Bone marrow (tissue), 2 donors: ENCODE measurements around the gene CFHR1.
A peak's percentile ranks its signal among the peaks of the same experiment; 100 is the strongest.
"Not testable (repeated sequence)": the region's sequence is repeated elsewhere in the genome, so short reads cannot be mapped to it uniquely, and the experiment has no call there.

Source experiments
- DNase-seq, 2 donors: peaks; one replicate each; lab custom pipeline; 2025; lab: John Stamatoyannopoulos, UW

The CFHR1 gene

DNA sequence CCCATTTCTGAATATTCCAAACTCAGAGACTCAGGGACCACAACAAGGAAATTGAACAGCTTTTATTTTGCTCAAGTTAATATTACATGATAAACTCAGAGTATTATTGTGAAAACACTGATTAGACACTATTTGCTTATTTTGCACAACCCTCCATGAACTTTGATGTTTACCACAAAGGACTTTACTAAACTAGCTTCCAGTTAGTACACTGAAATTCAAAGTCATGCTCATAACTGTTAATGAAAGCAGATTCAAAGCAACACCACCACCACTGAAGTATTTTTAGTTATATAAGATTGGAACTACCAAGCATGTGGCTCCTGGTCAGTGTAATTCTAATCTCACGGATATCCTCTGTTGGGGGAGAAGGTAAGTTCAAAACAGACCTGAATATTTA lies at the start of gene CFHR1:
Gene CFHR1 (plus strand): TSS at position 201 of the 400 bp plus-strand sequence. CDS start 114 bp downstream, at position 315.
- not testable (repeated sequence) for DNase-seq

DNA sequence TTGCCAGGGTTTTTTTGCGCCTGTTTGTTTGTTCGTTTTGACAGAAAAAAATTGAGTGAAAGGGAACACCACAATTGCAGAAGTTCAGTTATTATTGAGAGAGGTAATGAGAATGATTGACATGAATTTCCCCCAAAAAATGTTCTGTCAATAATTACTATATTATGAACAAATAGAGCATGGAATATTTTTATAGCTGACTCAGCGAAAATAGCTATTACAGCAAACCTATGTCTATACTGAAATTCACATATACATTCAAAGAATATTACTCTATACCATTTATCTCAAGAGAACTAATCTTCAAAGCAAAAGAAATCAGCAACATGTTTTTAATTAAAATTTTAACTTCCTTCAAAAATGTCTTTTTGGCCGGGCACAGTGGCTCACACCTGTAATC lies 49.7 kb upstream of the CFHR1 start:
- DNase-seq = not testable (repeated sequence)

DNA sequence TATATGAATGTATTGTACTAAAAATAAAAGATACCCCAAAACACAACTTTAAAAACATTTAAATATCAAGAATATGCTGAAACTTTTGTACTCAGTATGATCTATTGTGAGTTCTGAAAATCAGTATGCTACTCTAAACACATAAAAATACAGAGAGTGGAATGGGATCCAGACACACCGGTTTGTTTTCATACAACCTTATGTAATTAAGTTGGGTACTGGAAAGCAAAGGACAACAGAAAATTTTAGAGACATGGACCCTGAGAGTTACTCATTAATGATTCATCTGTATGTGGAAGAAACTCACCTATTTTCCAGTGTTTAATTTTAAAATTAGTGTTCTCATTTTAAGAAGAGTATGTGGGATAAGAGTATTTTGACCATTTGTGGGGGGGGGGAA lies 45.8 kb upstream of the CFHR1 start:
- no peak for DNase-seq

DNA sequence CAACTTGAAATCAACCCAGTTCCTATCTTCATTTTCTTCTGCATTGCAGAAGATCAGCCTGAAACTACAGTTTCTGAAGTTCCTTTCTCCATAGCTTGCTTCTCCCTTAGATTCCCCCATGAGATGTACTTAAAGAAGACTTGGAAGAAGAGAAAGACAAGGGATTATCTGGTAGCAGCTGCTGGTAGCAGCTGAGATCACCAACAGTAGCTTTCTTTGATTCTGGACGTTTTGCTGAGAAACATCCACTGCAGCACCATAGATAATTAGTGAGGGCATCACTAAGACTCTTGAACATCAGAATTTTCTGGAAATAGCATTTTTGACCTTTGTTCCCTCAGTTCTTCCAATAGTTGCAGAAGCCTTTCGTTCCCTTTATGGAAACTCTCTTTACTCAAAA lies 45.4 kb upstream of the CFHR1 start:
- DNase-seq = no peak

DNA sequence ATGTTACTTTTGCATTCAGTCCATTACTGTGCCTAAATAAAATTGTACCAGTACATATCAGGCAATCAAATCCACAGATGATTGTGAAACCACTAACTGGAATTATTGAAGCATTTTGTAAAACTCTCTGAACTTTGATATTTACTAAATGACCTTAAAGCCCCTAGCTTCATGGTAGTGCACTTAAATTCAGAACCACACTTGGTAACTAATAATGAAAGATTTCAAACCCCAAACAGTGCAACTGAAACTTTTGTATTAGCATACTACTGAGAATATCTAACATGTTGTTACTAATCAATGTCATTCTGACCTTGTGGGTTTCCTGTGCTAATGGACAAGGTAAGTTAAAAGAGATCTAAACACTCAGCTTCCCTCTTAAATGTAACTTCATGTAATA lies 44.9 kb upstream of the CFHR1 start, which contains the start of gene CFHR3:
Gene CFHR3 (plus strand): TSS at position 238 of the 400 bp plus-strand sequence. CDS start 47 bp downstream, at position 285.
- DNase-seq = no peak

DNA sequence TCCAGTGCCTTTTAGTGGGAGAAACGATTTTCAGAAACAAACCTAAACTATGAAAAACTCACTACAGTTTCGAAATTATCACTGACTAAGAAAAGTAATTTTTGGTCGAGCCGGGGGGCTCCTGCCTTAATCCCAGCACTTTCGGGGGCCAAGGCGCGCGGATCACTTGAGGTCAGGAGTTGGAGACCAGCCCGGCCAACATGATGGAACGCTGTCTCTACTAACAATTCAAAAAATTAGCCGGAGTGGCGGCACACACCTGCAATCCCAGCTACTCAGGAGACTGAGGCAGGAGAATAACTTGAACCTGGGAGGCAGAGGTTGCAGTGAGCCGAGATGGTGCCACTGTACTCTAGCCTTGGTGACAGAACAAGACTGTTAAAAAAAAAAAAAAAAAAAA lies 41.9 kb upstream of the CFHR1 start:
- DNase-seq = no peak

DNA sequence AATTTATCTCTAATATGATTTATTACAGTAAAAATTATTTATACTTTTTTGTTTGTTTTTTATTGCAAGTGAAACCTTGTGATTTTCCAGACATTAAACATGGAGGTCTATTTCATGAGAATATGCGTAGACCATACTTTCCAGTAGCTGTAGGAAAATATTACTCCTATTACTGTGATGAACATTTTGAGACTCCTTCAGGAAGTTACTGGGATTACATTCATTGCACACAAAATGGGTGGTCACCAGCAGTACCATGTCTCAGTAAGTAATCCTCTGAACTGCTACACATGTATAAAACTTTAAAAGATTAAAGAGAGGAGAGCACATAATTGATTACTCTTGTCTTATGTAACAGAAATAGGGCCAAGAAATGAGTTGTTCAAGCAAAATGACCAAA lies 40.4 kb upstream of the CFHR1 start:
- DNase-seq = no peak

DNA sequence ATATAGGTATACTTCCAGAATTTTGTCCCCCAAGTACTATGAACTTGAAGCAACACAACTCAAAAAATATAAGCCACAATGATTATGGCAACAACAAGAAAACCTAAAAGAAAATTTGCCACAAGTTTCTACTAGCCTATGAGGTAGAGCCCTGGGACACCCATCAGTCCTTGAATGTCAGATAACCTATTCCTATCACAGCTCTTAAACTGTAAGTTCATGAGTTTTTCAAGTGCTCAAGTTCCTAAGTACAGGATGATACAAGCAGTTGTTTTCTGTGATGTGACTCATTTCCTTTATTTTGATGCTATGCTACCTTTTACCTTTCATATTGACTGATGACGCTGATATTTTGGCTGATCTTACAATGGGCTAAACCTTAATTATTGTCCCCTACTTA lies 28.3 kb upstream of the CFHR1 start:
- not testable (repeated sequence) for DNase-seq

DNA sequence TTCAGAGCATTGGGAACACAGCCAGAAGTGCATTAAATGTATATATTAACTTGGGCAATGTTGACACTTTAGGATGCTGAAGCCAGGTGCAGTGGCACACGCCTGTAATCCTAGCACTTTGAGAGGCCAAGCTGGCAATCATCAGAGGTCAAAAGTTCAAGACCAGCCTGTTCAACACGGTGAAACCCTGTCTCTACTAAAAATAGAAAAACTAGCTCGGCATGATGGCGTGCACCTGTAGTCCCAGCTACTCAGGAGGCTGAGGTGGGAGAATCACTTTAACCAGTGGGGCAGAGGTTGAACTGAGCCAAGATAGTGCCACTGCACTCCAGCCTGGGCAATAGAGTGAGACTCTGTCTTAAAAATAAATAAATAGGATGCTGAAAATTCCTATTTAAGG lies 25.4 kb upstream of the CFHR1 start:
- not testable (repeated sequence) for DNase-seq

DNA sequence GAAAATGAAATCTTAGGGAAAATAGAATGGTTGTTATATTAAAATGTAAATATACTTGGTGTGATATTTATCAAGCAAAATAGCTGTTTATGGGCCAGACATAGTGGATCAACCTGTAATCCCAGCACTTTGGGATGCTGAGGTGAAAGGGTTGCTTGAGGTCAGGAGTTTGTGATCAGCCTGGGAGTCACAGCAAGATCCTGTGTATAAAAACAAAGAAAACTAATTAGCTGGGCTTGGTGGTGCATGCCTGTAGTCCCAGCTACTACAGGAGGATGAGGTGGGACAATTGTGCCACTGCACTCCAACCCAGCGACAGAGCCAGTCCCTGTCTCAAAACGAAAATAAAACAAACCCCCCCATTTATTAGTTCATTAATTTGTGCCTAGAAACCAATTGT lies 21.6 kb upstream of the CFHR1 start:
- DNase-seq = no peak

DNA sequence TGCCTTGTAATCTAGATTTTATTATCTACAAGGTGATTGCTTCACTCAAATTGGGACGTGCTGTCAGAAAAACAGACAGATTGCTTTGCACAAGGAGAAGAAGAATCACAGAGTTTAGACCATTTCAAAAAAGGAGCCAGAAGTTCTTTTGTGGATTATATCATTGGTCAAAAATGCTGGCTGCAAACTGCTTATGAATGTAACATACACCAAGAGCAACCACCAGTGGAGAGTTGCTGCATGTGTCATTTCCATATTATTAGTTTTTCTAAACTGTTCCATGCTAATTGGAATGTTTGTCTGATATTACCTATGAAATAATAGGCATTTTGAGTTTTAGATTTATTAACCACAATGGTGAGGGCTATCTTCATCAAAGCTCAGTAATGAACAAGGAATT lies 17.6 kb upstream of the CFHR1 start:
- not testable (repeated sequence) for DNase-seq

DNA sequence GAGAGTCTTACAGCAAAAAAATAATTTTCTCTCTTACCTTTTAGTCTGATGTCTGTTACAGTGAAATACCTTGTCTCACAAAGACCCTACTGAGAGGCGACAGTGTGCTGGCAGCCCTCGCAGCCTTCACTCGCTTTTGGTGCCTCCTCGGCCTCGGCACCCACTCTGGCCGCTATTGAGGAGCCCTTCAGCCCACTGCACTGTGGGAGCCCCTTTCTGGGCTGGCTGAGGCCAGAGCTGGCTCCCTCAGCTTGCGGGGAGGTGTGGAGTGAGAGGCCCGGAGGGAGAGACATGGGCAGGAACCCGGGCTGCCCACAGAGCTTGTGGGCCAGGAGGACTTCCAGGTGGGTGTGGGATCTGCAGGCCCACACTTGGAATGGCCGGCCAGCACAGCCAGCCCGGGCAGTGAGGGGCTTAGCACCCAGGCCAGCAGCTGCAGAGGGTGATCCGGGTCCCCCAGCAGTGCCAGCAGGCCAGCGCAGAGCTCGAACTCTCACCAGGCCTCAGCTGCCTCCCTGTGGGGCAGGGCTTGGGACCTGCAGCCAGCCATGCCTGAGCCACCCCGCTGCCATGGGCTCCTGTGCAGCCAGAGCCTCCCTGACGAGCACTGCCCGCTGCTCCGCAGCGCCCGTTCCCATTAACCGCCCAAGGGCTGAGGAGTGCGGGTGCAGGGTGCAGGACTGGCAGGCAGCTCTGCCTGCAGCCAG lies 10.8 kb upstream of the CFHR1 start:
- DNase-seq = no peak

DNA sequence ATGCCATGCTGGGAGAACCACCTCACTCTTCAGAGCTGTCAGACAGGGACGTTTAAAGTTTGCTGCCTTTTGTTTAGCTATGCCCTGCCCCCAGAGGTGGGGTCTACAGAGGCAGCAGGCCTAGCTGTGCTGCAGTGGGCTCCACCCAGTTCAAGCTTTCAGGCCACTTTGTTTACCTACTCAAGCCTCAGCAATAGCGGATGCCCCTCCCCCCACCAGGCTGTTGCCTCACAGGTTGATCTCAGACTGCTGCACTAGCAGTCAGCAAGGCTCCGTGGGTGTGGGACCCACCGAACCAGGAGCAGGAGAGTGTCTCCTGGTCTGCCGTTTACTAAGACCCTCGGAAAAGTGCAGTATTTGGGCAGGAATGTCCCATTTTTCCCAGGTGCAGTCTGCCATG lies 2.1 kb upstream of the CFHR1 start:
- DNase-seq = not testable (repeated sequence)

DNA sequence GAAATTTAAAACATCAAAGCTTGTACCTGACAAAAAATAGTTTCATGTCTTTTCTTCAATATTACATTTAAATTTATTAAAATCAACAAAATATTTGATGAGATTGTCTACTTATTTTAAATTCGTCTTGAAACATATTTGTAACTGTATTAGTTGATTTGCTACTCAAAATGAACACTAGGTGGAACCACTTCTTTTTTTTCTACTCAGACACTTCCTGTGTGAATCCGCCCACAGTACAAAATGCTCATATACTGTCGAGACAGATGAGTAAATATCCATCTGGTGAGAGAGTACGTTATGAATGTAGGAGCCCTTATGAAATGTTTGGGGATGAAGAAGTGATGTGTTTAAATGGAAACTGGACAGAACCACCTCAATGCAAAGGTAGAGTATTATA lies 8.3 kb downstream of the CFHR1 start:
- DNase-seq = peak in 1 of 2 donors; percentile 1

DNA sequence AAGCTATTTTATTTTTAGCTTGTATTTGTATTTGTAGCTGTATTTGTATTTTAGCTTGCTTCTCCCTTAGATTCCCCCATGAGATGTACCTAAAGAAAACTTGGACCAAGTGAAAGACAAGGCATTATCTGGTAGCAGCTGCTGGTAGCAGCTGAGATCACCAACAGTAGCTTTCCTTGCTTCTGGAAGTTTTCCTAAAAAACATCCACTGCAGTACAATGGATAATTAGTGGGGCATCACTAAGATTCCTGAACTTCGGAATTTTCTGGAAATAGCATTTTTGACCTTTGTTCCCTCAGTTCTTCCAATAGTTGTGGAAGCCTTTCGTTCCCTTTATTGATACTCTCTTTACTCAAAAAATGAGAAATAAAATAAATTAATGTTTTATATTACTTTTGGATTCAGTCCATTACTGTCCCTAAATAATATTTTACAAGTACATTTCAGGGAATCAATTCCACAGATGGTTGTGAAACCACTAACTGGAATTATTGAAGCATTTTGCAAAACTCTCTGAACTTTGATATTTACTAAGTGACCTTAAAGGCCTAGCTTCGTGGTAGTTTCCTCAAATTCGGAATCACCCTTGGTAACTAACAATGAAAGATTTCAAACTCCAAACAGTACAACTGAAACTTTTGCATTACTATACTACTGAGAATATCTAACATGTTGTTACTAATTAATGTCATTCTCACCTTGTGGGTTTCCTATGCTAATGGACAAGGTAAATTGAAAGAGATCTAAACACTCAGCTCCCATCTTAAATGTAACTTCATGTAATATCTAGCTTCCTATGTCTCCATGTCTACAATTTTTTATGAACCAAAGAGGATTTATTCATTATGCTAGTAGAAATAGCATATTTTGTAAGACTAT lies 30.3 kb downstream of the CFHR1 start:
- DNase-seq = not testable (repeated sequence)

DNA sequence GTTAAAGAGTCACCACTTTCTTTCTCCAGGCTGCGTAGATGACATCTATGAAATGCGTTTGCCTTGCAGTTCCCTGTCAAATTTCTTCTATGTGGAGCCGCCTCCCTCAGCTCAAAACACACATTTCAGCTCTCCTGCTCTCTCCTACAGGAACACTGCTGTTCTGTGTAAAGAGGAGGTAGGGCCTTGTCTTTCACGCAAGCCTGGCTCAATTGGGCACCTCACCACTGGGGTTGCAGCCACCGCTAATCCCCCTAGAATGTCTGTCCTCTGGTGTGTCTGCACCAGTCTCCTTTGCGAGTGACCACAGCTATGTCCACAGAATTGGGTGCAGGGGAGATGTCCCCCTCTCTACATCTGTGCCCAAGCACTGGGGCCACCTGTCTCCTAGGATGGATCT lies 36.5 kb downstream of the CFHR1 start:
- DNase-seq = no peak

DNA sequence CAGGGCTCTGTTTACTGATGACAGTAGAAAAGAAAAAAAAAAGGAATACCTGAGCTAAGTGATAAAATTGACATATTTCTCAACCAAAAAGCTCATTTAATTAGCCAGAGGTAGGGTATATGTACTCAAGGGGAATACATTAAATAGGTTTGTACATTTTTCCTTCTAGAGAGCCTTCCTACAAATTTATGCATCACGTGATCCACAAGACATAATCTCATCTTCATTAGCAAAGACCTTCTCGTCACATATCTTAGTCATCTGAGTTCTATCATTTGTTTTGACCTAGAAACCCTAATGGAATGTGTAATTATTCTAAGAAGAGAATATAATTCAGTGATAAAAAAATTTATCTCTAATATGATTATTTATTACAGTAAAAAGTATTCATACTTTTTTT lies 37.7 kb downstream of the CFHR1 start:
- DNase-seq = no peak

DNA sequence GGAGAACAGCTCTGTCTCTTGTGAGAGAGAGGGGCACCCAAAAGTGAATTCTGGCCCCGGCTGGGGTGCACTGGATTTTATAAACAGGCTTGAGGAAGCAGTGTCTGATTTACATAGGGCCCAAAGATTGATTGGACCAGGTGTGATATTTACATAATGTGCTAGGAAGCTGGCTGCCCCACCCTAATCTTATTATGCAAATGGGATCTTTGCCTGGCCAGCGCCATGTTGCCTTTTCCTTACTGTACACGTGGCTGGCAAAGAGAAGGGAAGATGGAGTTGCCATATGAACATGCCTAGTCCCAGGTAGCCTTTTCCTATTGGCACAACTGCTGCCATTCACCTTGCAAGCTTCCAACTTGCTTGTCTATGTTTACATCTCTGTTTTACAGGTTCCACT lies 39.3 kb downstream of the CFHR1 start:
- no peak for DNase-seq

DNA sequence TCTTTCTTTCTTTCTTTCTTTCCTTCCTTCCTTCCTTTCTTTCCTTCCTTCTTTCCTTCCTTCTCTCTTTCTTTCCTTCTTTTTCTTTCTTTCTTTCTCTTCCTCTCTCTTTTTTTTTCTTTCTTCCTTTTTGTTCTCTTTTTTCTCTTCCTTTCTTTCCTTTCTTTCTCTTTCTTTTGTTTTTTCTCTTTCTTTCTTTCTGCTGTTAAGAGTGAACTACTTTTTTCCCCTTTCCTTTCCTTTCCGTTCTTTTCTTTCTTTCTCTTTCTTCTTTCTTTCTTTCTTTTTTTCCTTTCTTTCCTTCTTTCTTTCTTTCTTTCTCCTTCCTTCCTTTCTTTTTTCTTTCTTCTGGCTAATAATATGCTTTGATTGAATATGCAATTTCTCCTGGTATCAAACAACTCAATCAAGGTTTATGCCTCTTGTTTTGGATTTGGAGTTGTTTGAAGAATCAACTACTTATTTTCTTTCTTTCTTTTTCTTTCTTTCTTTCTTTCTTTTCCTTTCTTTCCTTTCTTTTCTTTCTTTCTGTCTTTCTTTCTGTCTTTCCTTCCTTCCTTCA lies 40.9 kb downstream of the CFHR1 start:
- DNase-seq = no peak

DNA sequence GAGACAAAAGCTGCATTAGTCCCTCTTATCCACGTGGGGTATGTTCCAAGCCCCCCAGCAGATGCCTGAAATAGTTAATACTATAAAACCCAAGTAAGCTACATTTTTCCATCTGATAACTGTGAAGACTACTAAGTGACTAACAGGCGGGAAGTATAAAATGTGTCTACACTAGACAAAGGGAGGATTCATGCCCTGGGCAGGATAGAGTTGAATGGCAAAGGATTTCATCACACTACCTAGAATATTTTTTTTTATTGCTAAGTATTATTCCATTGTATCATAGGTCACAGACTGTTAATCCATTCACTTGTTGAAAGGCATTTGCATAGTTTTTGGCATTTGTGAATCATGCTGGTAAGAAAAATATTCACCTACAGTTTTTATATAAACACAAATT lies 41.9 kb downstream of the CFHR1 start:
- no peak for DNase-seq

DNA sequence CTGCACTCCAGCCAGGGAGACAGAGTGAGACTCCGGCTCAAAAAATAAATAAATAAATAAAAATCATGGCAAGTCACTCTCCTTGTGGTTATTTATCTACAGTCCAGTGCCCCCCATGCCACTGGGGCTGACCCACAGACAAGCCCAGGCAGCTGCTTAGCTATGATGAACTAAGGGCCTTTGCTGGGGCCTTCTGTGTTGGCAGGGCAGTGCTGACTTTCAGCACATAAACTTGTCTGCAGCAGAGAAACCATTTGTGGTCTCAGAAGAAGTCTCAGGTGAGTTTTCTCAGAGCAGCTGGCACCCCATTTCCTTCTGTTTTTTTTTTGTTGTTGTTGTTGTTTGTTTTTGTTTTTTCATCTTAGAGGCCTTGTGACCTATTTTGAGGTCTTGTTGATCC lies 47.4 kb downstream of the CFHR1 start:
- no peak for DNase-seq

DNA sequence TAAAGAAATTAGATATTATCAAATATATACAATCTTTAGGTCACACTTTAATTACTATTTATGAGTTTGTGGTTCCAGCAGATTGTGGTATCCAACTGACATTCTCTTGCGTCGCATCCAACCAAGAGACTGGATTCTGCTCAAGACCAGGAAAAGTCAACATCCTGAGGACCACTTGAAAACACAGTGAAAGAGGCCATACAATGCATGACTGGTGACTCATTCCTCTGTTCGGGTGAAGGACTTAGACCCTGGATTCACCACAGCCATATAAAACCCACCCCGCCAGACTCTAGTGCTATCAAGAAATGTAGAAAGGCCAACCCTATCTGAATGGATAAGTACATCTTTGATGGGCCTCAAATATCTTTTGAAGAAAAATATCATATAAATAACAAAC lies 53.9 kb downstream of the CFHR1 start:
- DNase-seq = no peak

DNA sequence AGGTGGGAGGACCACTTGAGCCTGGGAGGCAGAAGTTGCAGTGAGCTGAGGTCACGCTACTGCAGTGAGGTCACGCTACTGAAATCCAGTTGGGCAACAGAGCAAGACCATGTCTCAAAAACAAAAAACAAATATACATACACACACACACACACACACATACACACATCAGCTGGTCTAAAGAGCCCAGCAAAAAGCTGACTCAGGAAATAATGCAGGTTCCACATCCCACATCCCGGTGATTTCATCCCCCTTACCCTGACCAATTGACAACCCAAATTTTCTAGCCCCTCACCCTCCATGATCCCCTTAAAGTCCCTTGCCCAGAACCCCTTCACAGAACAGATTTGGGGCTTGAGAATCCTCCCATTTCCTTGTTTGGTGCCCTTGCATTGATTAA lies 56.4 kb downstream of the CFHR1 start:
- no peak for DNase-seq
